Measurements from ENCODE around the gene LRRC8D.
A peak's percentile ranks its signal among the peaks of the same experiment; 100 is the strongest.

The LRRC8D gene

DNA sequence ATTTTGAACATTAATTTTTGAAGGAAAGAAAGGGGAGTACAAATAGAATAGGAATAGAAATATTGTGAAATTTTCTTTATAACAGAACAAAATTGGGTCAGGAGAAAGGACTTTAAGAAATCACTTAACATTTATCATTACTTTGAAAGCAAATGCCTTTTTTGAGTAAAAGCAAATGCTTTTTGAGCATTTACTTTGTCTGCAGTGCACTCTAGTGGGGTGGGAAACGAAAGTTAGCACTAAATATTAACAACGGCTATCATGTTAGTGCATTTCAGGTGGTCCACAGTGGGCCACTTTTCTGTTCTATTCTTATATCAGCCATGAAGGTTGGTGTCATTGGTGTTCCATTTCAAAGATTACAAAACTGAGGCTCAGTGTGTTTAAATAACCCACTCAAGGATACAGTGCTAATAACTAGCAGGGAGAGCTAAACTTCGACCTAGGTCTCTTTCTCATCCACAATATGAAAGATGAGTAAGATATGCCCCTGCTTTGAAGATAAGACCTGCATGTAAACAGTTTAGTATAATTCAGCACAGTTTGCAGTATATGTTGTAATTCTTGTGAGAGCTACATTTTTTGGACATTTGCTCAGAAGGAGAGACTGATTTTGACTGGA, 13.4 kb downstream of the LRRC8D start:
- no peak for DNase-seq

GRCh38 chr1:89836252-89837035, 15.6 kb downstream of the LRRC8D start:
- no peak for DNase-seq

DNA sequence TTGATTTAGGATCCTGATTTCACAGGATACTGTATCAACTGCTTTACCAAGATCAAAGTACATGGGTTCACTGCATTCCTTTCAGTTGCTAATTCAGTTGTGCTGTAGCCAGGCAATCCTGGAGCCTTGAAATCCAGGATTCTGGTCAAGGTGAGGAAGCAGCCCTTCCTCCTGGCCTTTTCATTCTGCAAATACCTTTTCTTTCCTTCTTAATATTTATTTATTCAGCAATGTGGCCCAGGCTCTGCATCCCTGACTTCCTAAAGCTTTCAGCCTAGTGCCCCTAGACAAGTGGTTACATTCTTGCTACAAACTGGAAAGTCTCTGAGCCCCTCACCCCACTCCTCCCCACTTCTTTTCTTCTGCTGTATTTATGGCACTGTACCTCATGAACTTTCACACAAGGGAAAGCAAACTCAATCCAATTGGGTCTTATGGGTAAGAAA, 16.2 kb downstream of the LRRC8D start:
- no peak for DNase-seq

DNA sequence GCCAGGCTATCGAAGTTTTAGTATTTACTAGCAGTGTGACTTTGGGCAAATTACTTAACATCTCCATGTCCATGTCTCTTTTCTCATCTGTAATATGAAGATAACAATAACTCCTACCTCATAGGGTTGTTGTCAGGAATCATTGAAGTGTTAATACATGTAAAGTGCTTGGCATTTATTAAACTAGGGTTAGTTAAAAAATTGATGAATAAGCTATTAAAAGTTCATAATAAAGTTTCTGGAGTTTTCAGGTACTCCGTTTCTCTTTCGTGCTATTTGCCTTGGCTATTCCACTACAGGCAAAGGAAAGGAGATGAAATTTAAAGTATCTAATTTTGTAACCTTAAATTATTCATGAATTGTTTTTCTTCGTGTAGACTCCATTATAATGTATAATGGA, 16.7 kb downstream of the LRRC8D start:
- no peak for DNase-seq

DNA sequence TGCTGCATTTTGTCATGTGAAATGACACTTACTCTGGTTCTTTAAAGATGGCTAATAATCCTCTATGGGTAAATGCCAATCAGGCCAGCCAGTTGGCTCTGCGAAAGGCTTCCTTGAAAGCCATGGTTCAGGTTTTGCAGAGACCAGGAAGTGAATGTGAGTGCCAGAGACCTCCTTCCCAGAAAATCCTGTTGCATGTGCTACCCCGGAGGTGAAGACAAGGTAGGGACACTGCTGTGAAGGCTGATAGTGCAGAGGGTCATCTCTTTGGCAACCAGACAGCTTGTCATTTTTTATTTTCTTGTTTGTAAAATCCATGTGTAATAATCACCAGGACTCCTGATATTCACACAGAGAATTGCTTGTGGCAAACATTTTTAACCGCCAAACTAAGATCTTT, 18.7 kb downstream of the LRRC8D start:
- no peak for DNase-seq

- no peak for DNase-seq
These were observed 20.7 kb downstream of the LRRC8D start for GRCh38 chr1:89841507-89841906.

DNA sequence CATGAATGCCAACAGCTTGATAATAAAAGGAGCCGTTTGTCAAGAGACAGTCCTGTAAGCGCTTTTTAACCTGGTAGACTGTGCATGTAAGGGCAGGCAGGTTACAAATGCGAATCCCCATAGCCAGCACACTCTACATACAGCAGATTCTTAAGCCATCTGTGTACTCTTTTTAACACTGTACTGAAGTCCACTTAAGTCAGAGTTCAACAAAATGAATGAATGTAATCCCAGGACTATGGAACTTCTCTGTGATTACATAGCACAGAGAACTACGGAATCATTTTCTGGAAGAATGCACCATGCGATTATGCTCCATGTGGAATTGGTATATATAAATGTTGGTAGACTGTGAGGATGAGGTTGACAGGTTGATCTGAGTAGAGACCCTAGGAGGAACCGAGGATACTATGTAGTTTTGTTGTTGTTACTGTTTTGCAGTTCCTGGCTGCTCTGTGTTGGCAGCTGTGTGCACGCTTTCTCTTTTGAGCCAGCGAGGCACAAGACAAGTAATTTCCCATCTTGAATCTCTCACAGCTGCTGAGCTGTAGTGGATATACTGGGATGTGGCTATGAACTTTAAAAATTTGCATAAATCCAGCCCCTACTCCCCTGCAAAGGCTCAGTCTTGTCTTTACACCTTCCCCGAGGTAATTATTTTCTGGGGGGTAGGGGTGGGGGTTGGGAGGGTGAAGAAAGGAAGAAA, 21.9 kb downstream of the LRRC8D start:
- no peak for DNase-seq

DNA sequence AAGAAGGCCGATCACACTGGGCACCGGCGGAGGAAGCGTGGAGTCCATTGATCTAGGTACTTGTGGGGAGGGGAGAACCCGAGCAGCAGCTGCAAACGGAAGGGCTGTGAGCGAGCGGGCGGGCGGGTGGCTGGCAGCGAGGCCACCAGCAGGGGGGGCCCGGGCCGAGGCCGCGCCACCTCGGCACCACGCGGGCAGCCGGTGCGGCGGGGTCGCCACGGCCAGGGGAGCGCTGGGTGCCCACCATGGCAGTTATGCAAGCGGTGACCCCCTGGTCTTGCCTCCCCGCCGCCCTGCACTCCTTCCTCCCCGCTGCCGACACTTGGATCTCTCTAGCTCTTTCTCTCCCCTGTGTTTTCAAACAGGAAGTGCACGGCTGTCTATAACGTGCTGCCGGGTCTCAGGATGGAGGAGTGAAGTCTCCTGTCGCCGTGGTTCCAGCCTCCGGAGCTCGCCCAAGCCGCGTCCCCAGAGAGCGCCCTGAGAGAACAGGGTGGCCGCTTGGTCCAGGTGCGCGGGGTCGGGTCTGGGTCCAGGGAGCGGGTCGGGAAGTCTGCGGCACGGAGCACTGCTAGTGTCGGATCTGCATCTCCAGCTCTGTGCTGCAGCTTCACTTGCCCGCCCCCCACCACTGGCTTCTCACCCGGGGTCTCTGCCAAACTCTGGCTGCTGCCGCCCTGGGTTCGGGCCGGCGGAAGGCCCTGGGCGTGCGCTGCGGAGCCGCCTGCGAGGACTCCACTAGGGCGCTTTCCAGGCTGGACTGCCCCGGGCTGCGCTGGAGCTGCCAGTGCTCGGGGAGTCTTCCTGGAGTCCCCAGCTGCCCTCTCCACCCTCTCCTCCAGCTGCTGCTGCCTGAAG, 22.7 kb downstream of the LRRC8D start:
- peak; percentile 73 for DNase-seq

- DNase-seq: peak; percentile 24
These were observed 23.5 kb downstream of the LRRC8D start for GRCh38 chr1:89844241-89844807.

DNA sequence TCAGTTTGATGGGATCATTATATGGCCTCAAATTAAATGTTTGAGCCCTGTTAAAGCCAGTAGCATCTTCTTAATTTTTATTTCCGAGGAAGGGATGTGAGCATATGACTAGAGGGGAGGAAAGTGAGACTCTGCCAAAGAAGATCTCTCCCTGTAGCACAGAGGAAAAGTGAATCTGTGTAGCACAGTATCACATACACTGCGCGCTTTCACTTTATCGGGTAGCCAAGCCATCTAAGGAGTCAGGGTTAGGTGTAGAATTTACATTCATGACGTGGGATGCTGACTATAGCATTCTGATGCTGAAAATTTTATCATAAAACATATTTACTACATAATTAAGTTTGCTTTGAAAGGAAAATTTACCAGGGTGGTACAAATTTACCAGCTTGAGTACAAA, 24.0 kb downstream of the LRRC8D start:
- no peak for DNase-seq

GRCh38 chr1:89847191-89847729, 26.4 kb downstream of the LRRC8D start:
- no peak for DNase-seq

GRCh38 chr1:89850844-89851415, 30.1 kb downstream of the LRRC8D start:
- no peak for DNase-seq

DNA sequence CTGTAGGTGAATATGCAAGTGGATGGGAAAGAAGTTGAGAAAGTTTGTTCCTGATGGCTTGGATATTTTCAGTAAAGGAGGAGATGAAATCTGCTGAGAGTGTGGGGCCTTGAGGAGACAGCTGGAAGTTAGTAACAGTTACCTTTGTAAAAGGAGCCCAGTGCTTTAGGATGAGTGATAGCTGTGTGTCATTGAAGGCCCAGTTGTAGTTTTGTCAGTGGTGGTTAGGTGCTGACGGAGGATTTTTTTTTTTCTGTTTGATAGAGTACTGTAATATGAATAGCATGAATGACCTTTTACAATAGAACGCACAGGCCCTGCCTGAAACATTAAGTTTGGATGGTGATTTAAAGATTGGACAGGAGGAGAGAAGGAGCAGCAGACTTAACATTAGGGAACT, 33.3 kb downstream of the LRRC8D start:
- no peak for DNase-seq

DNA sequence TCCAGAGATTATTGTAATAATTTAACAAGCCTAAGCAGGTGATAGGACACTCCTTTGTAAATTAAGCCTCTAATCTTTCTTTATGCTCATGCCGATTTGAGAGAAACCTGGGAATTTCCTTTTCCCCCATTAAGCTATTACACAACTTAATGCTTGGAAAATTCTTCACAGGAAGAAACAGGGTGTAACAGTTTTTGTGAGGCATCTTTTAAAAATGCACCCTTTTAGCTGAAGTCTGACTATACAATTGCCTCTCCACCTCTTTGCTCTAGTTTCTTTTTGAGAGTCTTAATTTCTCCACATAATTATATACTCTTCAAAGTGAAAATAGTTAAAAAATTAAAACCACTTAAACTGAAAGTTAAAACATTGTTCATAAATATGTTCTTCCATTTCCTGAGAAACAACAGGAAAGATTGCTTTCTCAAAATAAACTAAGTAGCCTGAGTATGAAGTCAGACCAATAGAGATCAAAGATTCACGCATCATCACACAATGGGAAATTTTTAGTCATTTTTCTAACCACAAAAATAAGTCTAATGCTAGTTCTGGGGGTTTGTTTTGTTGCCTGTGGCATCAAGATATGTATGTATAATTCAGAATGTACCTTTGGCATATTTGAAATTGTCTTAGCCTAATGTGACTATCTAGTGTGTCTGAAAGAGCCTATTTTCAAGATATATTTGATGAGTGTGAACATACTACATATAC, 34.7 kb downstream of the LRRC8D start:
- peak; percentile 76 for DNase-seq

DNA sequence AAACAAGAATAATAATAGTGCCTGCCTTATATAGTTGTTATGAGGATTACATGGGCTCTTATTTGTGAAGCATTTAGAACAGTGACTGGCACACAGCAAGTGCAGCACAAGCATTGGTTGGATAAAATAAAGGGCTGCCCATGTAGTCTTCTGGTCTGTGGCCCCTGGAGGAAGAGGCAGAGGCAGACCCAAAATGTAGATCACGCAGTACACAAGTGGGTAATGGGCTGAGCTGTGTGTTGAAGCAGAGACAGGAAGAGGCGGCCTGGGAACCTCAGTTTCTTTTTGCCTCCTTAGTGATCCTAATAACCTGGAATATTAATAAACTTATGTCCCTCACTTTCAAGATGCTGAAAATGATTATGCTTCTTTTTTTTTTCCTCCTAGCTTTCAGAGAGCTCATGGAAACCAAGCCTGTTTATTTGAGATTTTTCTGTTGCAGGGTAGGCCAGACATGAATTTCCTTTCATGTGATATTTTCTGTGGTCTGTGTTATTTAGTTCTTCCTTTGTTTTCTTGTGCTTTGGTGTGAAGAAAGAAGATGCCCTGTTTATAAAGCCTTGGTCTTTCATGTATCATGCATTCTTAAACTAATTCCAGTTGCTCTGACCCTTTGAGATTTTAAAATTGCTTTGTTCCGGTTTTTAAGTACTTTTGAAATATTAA, 42.5 kb downstream of the LRRC8D start:
- DNase-seq: no peak

GRCh38 chr1:89865498-89866382, 44.9 kb downstream of the LRRC8D start:
- no peak for DNase-seq

GRCh38 chr1:89866568-89866967, 45.7 kb downstream of the LRRC8D start:
- no peak for DNase-seq

DNA sequence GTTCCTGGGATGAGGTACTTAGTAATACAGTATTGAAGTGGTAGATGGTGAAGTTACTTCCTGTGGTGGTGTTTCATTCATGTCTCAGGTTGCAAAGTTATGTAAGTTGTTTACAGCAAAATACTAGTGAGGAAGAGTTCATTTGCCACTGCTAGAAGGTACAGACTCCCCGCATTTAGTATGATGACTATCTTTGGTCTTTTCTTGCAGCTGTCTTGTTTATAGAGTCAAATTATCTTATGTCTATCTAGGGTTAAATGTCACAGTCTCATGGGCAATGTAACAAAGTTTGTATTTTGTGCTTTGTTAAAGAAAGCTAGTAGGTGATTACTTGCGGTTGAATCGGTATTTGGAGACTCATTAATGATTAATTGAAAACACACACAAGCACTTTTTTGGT, 50.2 kb downstream of the LRRC8D start:
- peak; percentile 55 for DNase-seq

- DNase-seq: no peak
These were observed 51.1 kb downstream of the LRRC8D start for GRCh38 chr1:89871768-89872473.
